ENCODE results near the gene P2RX4. TPM values are rescaled to one million over a fixed set of nuclear protein-coding genes. Genes with fewer than 3 reads are reported as not detected.

The P2RX4 gene
- total and polyA plus RNA-seq, 2 of the 4 experiments (the other 2 are of a cell fraction), result 9.5 to 12.6 TPM

DNA sequence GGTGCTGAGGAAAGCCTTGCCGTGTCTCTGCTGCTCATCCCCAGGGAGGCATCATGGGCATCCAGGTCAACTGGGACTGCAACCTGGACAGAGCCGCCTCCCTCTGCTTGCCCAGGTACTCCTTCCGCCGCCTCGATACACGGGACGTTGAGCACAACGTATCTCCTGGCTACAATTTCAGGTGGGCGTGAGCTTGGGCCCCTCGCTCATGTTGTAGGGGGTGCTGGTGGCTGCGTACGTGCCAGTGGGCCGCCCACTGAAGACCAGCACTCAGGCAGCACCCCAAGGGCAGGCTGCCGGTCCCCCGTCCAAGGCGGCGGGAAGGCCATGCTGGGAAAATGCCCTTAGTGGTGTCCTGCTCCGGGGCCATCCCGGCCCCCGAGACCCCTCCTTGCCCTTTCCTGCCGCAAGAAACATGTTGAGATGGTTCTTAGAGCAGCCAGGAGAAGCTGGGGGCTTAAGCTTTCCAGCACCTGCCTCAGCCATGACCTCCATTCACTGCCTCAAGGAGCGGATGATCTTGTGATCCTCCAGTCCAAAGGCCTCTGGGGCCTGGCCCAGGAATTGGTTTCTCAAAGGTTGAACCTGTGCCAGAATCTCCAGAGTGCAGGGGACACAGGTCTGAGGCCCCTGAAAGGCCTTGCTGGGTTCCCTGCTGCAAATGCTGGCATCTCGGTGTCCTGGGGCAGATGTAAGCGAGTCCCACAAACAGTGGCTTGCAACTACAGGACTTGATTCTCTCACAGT lies 19.2 kb downstream of the P2RX4 start:
- H4K8ac ChIP-seq (ENCODE audit: low read depth in 2 of 2, low read length in 2 of 2), result 0 out of 4 replicates have a peak overlapping the region, but pooled peaks of 1 of the 2 experiments have one; percentile 24
- H2BK5ac ChIP-seq (ENCODE audit: low read depth, low read length, poor library complexity, severe bottlenecking), result no peak overlapping the region
- no peak overlapping the region for H3K18ac ChIP-seq (ENCODE audit: low read depth, low read length)
- dilution Hi-C loops (cut with HindIII; ENCODE audit: low sequenced_read_pairs, unreplicated experiment) (no loop called here), intact Hi-C loops (cut with micrococcal nuclease) (no loop called here), in situ Hi-C loops (cut with MboI; ENCODE audit: low sequenced_read_pairs) (no loop called here)
- H3K36me3 ChIP-seq (ENCODE audit: control insufficient read depth, insufficient read depth, low read length), result peaks cover 4% of the 10 kb centered on the region; the same call in 1 of the 2 replicates
- 94% methylated on average over 10 of the region's 24 CpGs; no CpG with 5 or more reads in 1 of the 2 experiments for WGBS, 2 experiments (ENCODE audit: extremely low coverage in 2 of 2, insufficient read length in 1 of 2)
- ChIA-PET POLR2A (ENCODE audit: unreplicated experiment) (interaction anchor here (0.5 kb wide), 1 partner anchor 277 kb away, joined by 3 read pairs; no protein-coding TSS in a partner anchor), CTCF (interaction anchor here (2.1 kb wide), 1 partner anchor 12 kb away, joined by 6 read pairs; no protein-coding TSS in a partner anchor)
- no peaks in the 10 kb centered on the region for H3K4me1 ChIP-seq (ENCODE audit: control insufficient read depth, insufficient read depth, low read length)
- H3K9me3 ChIP-seq (ENCODE audit: control insufficient read depth, insufficient read depth, low read length), result no peaks in the 10 kb centered on the region
- no peak overlapping the region for H2BK20ac ChIP-seq (ENCODE audit: low read depth, low read length)
- no peak overlapping the region for H3K56ac ChIP-seq (ENCODE audit: extremely low read depth, insufficient read depth, low read length)
- BruUV-seq (replicated peaks), result no TSS peak
- no peak overlapping the region for H4K5ac ChIP-seq (ENCODE audit: low read depth, low read length)
- no peak overlapping the region for H3K27ac ChIP-seq (ENCODE audit: insufficient read depth, low read length)
- H2AK9ac ChIP-seq (replicated peaks; ENCODE audit: low read depth, low read length, poor library complexity), result peak overlapping the region; percentile 3
- DNase-seq, result no peak
- H3K14ac ChIP-seq (replicated peaks; ENCODE audit: low read depth, low read length), result 0 out of 2 replicates have a peak overlapping the region, but pooled peaks have one; percentile 28
- no peak overlapping the region for H2BK120ac ChIP-seq (ENCODE audit: low read depth, low read length)
- H2BK15ac ChIP-seq (ENCODE audit: low read depth, low read length), result no peak overlapping the region
- H3K79me1 ChIP-seq (ENCODE audit: low read depth in 1 of 2, low read length in 2 of 2), result no peaks in the 10 kb centered on the region
- H3K23ac ChIP-seq (ENCODE audit: low read depth, low read length), result no peak overlapping the region
- H4K20me1 ChIP-seq (ENCODE audit: insufficient read depth, low read length), result no peaks in the 10 kb centered on the region
- no peak overlapping the region for H2AFZ ChIP-seq (replicated peaks; ENCODE audit: low read length, poor library complexity)
- 0 out of 2 replicates have a peak overlapping the region, but pooled peaks have one; percentile 33 for H2AK5ac ChIP-seq (ENCODE audit: low read depth, low read length)
- no peaks in the 10 kb centered on the region for H3K27me3 ChIP-seq (ENCODE audit: control insufficient read depth, insufficient read depth, low read length)
- no peak overlapping the region for H3K9ac ChIP-seq (ENCODE audit: low read depth, low read length)
- ATAC-seq (ENCODE audit: low read depth), result no peak
- H3K9me1 ChIP-seq (ENCODE audit: insufficient read depth, low read length), result no peaks in the 10 kb centered on the region
- 0 out of 2 replicates have a peak overlapping the region, but pooled peaks have one; percentile 40 for H3K4ac ChIP-seq (ENCODE audit: low read depth, low read length)
- H3K4me2 ChIP-seq (ENCODE audit: low read depth, low read length), result no peak overlapping the region
- H4K91ac ChIP-seq (ENCODE audit: insufficient read depth, low read depth, low read length), result no peak overlapping the region
- no peak overlapping the region for H3K4me3 ChIP-seq (ENCODE audit: insufficient read depth, low read depth, low read length)
- TF ChIP-seq CHD1 (IDR thresholded peaks at IDR 0.05; ENCODE audit: low read depth, low read length), result no peak
- TF ChIP-seq RFX5 (IDR thresholded peaks at IDR 0.05; ENCODE audit: low read depth, low read length), result no peak
- no peak for TF ChIP-seq RAD21 (IDR thresholded peaks at IDR 0.05; ENCODE audit: low read length)
- TF ChIP-seq MXI1 (IDR thresholded peaks at IDR 0.05; ENCODE audit: borderline replicate concordance, low read depth, low read length), result no peak
- TF ChIP-seq SMC3 (IDR thresholded peaks at IDR 0.05; ENCODE audit: low read depth, low read length), result no peak
- TF ChIP-seq POLR2A (IDR thresholded peaks at IDR 0.05; ENCODE audit: low read depth, low read length), result no peak
- no peak for TF ChIP-seq NFE2L2 (IDR thresholded peaks at IDR 0.05; ENCODE audit: low read depth, low read length)
- no peak for TF ChIP-seq MAZ (IDR thresholded peaks at IDR 0.05; ENCODE audit: borderline replicate concordance, low read depth, low read length)
- TF ChIP-seq FOS (IDR thresholded peaks at IDR 0.05; ENCODE audit: low read depth, low read length), result no peak
- TF ChIP-seq RCOR1 (IDR thresholded peaks at IDR 0.05; ENCODE audit: insufficient replicate concordance, low read length), result no peak
- no peak for TF ChIP-seq CEBPB (IDR thresholded peaks at IDR 0.05; ENCODE audit: low read depth, low read length)
- TF ChIP-seq BHLHE40 (IDR thresholded peaks at IDR 0.05; ENCODE audit: low read depth, low read length), result no peak
- no peak for TF ChIP-seq ELK1 (IDR thresholded peaks at IDR 0.05; ENCODE audit: borderline replicate concordance, low read depth, low read length)
- TF ChIP-seq, protein P1, sequence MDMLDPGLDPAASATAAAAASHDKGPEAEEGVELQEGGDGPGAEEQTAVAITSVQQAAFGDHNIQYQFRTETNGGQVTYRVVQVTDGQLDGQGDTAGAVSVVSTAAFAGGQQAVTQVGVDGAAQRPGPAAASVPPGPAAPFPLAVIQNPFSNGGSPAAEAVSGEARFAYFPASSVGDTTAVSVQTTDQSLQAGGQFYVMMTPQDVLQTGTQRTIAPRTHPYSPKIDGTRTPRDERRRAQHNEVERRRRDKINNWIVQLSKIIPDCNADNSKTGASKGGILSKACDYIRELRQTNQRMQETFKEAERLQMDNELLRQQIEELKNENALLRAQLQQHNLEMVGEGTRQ (IDR thresholded peaks at IDR 0.05; ENCODE audit: low read depth, low read length), result no peak
- no peak for TF ChIP-seq MAFK (IDR thresholded peaks at IDR 0.05; ENCODE audit: low read depth, low read length)
